Neural progenitor cell (in vitro differentiated cells): ENCODE data around the gene GCNT1.
"Not testable (repeated sequence)": the region's sequence is repeated elsewhere in the genome, so short reads cannot be mapped to it uniquely, and the experiment has no call there.

Experiments
- EZH2 ChIP-seq: fragments of 200-600 bp; sonication (generic); IDR thresholded peaks from 2 replicates; pipeline ENCODE4 v1.6.1; 2017; ENCODE audit warnings: antibody characterized with exemption, mild to moderate bottlenecking, moderate library complexity
- TF ChIP-seq, protein P1 (sequence below): fragments of 200-600 bp; sonication (generic); IDR thresholded peaks from 2 replicates; pipeline ENCODE4 v1.5.1; 2017; ENCODE audit warnings: antibody characterized with exemption, mild to moderate bottlenecking

DNA sequence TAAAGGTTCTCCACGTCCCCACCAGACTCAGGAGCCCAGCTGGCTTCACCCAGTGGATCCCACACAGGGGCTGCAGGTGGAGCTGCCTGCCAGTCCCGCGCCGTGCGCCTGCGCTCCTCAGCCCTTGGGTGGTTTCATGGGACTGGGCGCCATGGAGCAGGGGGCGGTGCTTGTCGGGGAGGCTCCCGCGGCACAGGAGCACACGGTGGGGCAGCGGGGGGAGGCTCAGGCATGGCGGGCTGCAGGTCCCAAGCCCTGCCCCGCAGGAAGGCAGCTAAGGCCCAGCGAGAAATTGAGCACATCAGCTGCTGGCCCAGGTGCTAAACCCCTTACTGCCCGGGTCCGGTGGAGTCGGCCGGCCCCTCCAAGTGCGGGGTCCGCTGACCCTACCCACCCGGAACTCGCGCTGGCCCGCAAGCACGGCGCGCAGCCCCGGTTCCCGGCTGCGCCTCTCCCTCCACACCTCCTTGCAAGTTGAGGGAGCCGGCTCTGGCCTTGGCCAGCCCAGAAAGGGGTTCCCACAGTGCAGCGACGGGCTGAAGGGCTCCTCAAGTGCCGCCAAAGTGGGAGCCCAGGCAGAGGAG, 64.7 kb downstream of the GCNT1 start:
- TF ChIP-seq, protein P1, sequence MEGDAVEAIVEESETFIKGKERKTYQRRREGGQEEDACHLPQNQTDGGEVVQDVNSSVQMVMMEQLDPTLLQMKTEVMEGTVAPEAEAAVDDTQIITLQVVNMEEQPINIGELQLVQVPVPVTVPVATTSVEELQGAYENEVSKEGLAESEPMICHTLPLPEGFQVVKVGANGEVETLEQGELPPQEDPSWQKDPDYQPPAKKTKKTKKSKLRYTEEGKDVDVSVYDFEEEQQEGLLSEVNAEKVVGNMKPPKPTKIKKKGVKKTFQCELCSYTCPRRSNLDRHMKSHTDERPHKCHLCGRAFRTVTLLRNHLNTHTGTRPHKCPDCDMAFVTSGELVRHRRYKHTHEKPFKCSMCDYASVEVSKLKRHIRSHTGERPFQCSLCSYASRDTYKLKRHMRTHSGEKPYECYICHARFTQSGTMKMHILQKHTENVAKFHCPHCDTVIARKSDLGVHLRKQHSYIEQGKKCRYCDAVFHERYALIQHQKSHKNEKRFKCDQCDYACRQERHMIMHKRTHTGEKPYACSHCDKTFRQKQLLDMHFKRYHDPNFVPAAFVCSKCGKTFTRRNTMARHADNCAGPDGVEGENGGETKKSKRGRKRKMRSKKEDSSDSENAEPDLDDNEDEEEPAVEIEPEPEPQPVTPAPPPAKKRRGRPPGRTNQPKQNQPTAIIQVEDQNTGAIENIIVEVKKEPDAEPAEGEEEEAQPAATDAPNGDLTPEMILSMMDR = not testable (repeated sequence)
- not testable (repeated sequence) for TF ChIP-seq EZH2
